ENCODE data around the gene ZNF182.
"Not testable (repeated sequence)": the region's sequence is repeated elsewhere in the genome, so short reads cannot be mapped to it uniquely, and the experiment has no call there.

Gene ZNF182

GRCh38 chrX:47976254-47977151, 27.3 kb downstream of the ZNF182 start:
- no peak overlapping the region for H3K4me3 ChIP-seq
- no peak for TF ChIP-seq CTCF (IDR thresholded peaks at IDR 0.05)
- H3K27ac ChIP-seq = no peak overlapping the region
- no peak for DNase-seq (ENCODE audit: low spot score)

GRCh38 chrX:47973235-47973634, 30.6 kb downstream of the ZNF182 start:
- TF ChIP-seq CTCF (IDR thresholded peaks at IDR 0.05) = no peak

GRCh38 chrX:47965526-47965925, 38.3 kb downstream of the ZNF182 start:
- H3K27ac ChIP-seq; H3K4me3 ChIP-seq; DNase-seq (ENCODE audit: low spot score): not testable (repeated sequence)

More at GRCh38 chrX:47973235-47973634, 30.6 kb downstream of the ZNF182 start:
- no peak for DNase-seq (ENCODE audit: low spot score)
- no peak overlapping the region for H3K27ac ChIP-seq
- H3K4me3 ChIP-seq = no peak overlapping the region

GRCh38 chrX:47961830-47962229, 42.0 kb downstream of the ZNF182 start:
- not testable (repeated sequence) for H3K27ac ChIP-seq; DNase-seq (ENCODE audit: low spot score); H3K4me3 ChIP-seq

DNA sequence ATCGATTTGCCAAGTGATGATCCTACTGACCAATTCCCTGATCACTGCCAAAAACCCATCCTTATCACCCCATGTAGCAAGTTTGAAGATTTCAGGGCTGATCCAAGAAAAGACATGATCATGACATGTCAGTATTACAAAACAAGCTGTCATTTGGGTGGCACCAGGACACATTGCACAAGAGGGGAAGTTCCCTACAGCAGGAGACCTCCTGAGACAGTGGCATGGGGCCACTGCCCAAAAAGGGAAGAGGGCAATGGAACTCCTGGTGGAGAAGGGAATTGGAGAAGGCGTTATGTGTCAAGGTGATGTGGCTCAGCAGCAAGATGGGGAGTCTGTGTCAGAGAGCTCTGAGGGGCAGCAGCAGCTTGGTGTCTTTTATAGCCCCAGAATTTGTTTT, 43.4 kb downstream of the ZNF182 start:
- DNase-seq (ENCODE audit: low spot score) = no peak
- TF ChIP-seq CTCF (IDR thresholded peaks at IDR 0.05) = no peak

DNA sequence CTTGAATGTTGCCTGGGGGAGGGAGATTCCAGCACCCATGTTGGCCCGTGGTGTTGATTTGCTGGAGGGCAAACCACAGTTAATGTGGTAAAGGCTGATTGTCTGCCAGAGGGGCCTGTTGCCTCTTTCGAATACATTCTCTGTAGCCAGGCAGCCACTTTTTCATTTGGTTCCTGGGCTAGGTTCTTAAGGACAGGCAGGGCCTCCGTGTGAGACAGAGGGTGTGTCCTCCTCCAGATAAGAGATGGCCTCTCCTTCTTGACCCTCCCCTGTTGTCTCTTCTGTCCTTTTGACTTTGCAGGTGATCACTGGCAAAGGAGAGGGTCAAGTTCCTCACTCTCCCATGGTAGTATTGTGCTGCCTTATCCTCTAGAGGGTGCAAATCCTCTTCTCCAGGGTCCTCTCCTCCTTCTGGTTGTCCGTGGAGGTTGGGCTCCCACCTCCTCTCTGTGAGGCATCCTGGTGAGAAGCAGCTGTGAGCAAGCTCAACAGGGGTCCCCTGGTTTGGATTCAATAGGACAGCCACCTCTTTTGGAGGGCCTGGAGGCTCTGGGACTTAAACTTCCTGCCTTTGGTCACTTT, 44.9 kb downstream of the ZNF182 start:
- DNase-seq (ENCODE audit: low spot score) = no peak
- Histone ChIP-seq H3K27ac (no peak overlapping the region), H3K4me3 (no peak overlapping the region)
- TF ChIP-seq CTCF (IDR thresholded peaks at IDR 0.05) = no peak

More for the DNA sequence above, 43.4 kb downstream of the ZNF182 start:
- Histone ChIP-seq H3K27ac (no peak overlapping the region), H3K4me3 (no peak overlapping the region)

DNA sequence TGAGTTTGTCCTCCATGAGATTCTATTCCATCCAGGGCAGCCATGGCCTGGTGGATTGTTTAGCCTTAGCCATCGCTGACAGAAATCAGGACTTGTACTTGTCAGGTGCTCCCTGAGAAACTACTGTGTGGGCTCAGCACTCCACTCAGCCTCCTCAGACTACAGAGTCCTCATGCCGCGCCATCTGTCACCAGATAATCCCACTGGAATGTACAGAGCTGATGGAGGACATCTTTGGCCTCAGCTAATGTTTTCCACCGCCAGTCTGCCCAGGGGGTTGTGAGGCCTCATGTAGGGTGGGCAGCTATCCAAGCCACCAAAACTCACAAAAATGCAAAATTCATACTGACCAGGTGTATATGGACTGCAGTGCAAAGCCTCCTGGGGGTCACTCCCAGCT, 45.6 kb downstream of the ZNF182 start:
- H3K4me3 ChIP-seq; DNase-seq (ENCODE audit: low spot score); H3K27ac ChIP-seq: not testable (repeated sequence)

DNA sequence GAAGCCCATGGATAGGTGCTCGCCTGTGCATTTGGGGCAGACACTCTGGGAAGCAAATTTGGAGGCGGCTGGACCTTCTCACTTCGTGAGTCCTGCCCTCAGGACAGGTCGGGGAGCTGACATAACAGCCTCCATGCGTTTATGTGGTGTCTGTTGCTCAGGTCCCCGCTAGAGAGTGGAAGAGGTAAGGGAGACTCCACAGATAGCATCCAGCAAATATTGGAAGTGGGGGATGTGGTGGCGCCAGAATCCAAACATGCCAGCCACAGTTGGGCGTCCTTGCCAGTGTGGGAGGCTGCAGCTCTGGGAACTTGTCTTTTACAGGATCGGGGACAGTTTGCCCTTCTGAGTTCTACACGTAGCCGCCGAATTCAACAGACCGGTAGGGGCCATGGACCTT, 47.8 kb downstream of the ZNF182 start:
- H3K27ac ChIP-seq = no peak overlapping the region
- TF ChIP-seq CTCF (IDR thresholded peaks at IDR 0.05) = no peak
- DNase-seq (ENCODE audit: low spot score) = no peak
- no peak overlapping the region for H3K4me3 ChIP-seq

DNA sequence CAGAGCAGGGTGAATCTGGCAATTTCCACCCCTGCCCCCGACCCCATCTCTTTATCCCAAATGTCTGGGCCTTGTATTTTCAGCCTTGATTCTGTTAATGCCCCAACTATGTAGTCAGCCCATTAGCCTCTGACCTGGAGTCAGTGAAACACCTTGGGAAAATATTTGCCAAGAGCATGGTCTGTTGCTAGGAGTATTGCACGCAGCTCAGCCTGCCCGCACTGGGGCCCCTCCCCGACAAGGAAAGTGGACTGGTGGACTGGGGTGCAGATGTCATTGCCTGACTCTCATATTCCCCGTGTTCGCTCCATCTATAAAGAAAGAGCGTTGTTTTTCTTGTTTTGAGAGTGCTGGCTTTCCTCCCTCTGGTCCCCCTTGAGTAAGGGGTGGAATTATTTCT, 48.5 kb downstream of the ZNF182 start:
- not testable (repeated sequence) for H3K27ac ChIP-seq; DNase-seq (ENCODE audit: low spot score); H3K4me3 ChIP-seq

Data from coronary artery (tissue), 2 donors.